KG1 (cell line): ENCODE results near the gene BAZ1B.
"Not testable (repeated sequence)": the region's sequence is repeated elsewhere in the genome, so short reads cannot be mapped to it uniquely, and the experiment has no call there.

Source experiments
- DNase-seq: peaks from one replicate; lab custom pipeline; 2025; lab: John Stamatoyannopoulos, UW

The BAZ1B gene

DNA sequence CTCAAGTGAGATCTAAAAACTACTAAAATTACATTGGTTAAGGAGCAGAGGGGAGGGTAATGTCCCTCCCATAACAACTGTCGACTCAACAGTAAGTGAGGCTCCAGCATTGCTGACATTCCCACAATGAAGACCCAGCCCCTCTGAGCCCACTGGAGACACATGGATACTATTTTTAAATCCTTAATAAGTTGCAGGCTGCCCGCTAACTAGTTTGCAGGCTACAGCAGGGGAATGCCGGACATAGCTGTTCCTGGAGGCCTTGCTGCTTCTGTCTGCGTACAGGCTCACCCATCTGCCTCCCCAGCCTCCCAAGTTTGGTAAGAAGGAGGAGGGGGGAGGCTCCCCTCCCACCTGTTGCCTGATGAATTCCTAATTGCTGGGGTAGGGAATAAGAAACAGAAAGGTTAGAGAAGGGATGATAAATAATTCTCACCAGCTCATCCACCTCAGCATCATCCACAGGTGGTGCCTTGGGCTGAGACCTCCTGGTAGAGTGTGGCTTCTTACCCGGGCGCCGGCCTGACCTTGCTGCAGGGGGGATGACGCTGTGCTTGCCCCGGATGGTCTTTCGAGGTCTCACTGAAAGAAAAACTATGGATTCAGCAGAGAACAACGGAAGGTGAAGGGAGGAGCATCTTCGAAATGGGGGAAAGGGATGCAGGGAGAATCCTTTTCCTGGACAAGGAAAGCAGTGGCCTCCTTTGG is 78.4 kb downstream of the BAZ1B start:
- no peak for DNase-seq

DNA sequence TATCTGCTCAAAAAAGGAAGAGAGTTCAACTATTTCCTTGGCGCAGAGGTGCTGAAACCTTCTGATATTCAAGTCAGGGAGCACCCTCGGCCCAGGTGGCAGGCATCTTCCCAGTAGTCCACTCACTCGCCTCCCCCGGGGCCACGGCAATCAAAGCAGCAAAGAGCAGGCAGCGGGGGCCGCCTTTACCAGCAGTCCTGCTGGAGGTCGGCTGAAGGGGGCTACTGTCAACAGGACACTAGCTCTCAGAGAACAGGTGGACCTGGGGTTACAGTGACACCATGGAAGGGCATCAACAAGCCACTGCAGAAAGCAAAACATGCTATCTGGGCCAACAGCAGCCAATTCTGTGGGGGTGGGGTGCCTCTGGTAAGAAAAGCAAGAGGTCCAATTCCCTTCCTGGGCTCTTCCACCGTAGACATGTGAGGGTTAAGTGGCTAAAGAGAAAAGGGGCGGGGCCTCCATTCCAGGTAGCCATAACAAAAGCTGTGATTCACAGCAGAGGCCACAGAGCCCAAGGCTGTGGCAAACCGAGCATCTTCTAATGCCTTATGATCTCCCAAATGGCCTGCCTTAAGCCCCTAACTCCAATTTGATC is 79.1 kb downstream of the BAZ1B start:
- no peak for DNase-seq

DNA sequence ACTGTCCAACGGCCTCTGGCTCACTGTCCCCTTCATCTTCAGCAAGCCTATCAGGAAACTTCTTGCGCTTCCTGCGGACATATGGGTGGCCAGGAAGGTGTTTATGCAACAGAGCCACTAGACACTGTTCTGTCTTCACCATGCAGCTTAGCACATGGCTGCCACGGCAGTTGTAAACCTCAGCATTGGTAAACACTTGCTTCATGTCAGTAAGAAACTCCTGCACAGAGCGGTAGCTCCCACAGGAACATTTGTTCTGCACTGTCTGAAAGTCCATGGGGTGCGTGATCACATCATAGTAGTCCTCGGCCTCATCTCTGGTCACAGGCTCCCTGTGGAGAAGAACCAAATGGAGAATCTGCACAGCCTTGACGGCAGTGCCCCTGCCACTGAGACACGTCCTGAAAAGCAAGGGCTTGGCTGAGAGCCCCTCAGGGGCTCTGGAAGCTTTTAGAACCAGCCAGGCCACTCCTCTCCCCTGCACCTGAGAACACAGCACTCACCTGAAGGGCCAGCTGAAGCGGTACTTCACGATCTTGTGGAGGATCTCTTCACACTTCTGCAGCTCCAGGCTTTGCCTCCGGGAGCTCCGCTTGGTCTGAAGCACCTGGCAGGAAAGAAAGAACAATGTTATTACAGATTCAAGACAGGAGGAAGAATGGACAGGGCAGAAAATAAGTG is 79.7 kb downstream of the BAZ1B start:
- no peak for DNase-seq

DNA sequence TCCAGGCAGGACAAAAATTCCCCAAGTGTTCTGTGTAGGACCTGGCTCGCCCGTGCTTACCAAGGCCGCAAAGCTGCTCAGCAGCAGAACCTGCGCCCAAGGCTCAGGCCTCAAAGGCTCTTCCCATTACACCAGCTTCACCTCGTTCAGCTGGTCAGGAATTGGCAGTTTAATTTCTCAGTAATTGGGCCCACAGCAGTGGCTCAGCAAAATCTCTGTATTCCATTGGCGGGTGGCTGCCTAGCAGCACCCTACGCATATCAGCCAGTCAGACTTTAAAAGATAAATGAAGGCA is 82.7 kb downstream of the BAZ1B start:
- no peak for DNase-seq

DNA sequence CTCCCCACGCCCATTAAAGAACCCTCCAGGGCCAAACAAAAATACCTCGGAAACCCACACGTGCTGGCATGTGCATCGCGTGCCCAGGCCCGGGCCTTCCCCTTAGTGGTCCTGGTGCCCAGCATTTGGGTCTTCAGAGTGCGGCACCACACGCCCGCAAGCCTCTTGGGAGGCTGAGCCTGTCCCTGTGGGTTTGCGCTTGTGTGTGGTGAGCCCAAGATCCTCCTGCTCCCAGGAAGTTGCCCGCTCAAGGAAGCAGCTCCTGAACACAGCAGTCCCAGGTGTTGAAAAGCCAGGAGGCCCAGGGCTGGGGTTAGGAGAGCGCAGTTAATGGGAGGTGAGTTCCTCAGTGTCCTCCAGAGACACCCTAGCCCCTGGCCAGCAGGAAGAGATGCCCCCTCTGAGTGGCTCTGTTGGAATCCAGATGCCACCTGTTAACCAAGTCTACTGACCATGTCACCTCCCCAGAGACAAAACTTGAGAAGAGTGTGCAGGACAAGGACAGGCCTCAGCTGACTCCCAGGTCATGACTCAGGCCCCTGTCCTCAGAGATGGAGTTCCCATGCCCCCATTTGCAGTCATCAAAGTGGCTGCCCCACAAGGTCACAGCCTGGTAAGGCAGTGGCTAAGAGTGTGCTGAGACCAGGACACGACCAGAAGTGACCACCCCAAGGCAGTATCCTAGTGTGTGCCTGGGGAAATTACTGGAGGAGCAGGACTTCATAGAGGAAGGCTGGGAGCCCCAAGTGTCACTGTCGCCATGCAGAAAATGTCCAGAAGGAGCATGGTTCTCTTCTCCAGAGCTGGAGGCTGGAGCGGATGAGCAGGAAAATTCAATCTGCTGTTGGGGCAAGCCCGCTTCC is 83.3 kb downstream of the BAZ1B start:
- no peak for DNase-seq

DNA sequence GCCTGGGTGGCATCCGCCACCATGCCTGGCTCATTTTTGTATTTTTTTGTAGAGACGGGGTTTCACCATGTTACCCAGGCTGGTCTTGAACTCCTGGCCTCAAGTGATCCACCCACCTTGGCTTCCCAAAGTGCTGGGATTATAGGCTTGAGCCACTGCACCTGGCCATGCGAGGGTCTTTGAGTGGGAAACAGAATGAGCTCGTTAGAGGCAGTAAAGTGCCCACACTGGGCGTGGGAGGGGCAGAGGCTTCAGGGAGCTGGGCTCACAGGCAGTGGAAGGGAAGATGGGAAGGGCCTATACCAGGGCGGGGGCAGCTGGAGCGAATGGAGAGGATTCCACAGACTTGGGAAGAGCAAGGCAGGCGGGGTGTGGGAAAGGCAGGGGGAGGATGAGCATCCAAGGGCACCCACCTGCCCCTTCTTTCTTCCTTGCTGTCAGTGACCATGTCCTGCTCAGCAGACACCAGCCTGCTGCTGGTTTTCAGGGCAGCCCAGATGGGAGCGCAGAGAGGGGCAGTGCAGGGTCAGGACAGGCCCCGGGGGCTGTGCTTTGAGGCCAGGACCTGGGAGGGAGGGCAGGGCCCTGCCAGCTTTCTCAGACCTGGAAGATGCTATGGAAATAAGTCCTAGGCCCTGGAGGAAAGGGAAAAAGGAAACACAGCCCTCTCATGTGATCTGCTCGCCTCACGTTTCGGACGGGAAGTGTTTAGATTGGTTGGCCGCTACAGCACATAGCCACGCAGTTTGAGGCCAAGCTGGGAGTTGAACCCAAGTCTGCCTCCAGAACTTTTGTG is 84.3 kb downstream of the BAZ1B start:
- DNase-seq = no peak

DNA sequence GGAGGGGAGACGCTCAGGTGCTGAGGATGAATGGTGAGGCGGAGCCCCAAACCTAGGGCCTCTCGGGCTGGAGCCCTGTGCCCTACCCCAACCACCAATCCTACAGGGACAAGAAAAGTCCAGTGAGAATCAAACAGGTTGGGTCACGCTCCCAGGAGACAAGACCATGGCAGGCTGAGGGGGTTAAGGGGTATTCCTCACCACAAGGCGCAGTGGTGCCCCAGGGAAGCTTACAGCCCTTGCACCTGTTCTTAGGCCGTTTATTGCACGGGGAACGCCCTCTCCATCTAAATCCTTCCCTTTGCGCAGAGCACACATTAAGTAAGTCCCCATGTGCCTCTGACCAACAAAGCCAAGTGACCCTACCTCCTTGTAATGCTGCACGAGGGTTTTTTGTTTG is 85.0 kb downstream of the BAZ1B start:
- DNase-seq = no peak

DNA sequence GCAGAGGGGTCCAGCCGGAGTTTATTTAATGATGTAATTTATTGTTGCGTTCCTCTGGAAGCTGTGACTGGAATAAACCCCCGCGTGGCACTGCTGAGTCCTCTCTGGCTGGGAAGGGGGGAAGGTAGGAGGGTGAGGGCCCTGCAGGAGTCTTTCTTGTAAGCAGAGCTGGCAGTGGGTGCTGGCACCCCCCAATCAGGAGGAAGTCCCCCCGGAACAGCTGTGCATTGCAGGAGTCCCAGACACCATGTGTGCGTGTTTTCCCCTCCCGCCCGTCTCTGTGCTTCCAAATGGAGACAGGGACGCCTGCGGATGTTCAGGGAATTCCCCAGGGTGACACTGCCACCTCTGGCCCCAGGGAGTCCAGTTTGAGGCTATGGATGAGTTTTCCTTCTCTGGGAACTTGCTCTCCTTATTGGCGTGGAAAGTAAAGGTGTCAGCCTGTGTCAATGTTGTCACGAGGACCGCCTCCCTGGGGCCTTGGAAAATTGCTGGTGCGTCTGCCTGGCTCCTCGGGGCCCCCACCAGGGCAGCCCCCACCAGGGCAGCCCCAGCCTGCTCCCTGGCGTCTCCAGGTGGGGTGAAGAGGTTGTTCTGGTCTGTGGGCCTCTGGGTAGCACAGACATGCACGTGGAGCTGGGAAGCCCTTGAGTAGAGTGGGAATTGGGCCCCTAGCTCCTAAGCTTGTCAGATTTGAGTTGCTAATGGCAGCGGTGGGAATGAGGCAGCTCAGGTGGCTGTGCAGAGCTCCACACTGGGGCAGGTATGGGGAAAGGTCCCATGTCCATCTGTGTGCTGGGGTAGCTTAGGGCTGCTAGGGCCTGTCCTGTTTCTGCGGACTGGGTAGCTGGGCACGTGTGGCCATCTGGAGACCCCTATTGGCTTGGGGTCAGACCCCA is 85.8 kb downstream of the BAZ1B start:
- no peak for DNase-seq

DNA sequence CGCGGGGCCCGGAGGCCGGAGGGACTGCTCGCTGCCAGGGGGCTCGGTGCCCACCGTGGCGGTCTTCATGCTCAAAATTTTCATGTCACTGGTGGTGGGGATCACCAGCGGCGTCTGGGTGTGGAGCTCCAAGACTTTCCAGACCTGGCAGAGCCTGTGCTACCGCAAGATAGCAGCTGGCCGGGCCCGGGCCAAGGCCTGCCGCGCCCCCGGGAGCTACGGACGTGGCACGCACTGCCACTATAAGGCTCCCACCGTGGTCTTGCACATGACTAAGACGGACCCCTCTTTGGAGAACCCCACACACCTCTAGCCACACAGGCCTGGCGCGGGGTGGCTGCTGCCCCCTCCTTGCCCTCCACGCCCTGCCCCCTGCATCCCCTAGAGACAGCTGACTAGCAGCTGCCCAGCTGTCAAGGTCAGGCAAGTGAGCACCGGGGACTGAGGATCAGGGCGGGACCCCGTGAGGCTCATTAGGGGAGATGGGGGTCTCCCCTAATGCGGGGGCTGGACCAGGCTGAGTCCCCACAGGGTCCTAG is 86.6 kb downstream of the BAZ1B start:
- DNase-seq = no peak

DNA sequence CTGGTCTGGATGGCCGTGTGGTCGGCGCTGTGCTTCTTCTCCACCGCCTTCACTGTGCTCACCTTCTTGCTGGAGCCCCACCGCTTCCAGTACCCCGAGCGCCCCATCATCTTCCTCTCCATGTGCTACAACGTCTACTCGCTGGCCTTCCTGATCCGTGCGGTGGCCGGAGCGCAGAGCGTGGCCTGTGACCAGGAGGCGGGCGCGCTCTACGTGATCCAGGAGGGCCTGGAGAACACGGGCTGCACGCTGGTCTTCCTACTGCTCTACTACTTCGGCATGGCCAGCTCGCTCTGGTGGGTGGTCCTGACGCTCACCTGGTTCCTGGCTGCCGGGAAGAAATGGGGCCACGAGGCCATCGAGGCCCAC is 87.4 kb downstream of the BAZ1B start:
- no peak for DNase-seq

DNA sequence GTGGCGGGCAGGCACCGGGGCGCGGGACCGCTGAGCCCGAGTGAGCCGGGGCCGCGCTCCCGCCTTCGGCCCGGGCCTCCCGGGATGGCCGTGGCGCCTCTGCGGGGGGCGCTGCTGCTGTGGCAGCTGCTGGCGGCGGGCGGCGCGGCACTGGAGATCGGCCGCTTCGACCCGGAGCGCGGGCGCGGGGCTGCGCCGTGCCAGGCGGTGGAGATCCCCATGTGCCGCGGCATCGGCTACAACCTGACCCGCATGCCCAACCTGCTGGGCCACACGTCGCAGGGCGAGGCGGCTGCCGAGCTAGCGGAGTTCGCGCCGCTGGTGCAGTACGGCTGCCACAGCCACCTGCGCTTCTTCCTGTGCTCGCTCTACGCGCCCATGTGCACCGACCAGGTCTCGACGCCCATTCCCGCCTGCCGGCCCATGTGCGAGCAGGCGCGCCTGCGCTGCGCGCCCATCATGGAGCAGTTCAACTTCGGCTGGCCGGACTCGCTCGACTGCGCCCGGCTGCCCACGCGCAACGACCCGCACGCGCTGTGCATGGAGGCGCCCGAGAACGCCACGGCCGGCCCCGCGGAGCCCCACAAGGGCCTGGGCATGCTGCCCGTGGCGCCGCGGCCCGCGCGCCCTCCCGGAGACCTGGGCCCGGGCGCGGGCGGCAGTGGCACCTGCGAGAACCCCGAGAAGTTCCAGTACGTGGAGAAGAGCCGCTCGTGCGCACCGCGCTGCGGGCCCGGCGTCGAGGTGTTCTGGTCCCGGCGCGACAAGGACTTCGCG is 88.0 kb downstream of the BAZ1B start:
- no peak for DNase-seq

DNA sequence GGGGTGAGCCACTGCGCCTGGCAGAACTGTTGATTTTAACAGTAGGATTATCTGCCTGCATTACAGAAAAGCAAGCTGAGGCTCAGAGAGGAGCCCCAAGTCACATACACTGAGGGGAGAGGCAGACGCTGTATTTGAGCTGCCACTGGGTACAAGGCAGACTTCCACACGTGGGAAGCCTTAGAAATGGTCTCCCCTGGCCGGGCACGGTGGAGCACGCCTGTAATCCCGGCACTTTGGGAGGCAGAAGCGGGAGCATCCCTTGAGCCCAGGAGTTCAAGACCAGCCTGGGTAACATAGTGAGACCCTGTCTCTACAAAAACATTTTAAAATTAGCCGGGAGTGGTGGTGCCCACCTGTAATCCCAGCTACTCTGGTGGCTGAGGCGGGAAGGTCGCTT is 89.4 kb downstream of the BAZ1B start:
- DNase-seq = no peak

DNA sequence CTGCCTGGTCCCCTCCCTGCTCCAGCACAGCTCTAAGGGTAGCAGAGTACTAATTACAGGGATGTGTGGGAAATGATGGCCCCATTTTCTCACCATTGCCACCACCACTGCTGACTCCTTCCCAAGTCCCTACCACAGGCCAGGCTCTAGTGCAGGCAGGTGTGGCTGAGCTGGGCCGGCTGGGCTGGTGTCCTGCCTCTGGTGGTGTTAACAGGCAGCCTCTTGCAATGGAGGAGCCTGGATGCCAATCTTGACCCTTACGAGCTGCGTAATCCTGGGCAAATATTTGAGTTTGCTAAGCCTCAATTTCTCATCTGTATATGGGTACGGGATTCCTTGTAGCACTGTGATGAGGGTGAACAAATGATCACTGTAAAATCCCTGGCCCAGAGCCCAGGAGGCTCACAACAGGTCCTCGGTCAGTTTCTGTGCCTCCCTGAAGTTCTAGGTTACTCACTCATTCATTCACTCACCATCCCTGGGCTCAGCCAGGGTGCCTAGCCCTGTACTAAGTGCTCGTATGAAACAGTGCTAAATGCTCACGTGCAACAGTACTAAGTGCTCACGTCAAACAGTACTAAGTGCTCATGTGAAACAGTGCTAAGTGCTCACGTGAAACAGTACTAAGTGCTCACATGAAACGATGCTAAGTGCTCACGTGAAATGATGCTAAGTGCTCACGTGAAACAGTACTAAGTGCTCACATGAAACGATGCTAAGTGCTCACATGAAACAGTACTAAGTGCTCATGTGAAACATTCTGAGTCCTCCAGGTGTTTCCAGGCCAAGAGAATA is 90.9 kb downstream of the BAZ1B start:
- DNase-seq = no peak

DNA sequence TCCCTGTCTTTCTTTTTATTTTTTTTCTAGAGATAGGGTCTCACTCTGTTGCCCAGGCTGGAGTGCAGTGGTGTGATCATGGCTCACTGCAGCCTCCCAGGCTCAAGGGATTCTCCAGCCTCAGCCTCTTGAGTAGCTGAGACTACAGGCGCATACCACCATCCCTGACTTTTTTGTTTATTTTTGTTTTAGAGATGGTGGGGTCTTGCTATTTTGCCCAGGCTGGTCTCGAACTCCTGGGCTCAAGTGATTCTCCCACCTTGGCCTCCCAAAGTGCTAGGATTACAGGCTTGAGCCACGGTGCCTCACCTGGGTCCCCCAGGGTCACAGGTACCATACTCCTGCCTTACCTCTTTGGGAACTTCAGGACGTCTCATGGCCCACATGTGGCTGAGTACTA is 91.6 kb downstream of the BAZ1B start:
- DNase-seq = not testable (repeated sequence)

DNA sequence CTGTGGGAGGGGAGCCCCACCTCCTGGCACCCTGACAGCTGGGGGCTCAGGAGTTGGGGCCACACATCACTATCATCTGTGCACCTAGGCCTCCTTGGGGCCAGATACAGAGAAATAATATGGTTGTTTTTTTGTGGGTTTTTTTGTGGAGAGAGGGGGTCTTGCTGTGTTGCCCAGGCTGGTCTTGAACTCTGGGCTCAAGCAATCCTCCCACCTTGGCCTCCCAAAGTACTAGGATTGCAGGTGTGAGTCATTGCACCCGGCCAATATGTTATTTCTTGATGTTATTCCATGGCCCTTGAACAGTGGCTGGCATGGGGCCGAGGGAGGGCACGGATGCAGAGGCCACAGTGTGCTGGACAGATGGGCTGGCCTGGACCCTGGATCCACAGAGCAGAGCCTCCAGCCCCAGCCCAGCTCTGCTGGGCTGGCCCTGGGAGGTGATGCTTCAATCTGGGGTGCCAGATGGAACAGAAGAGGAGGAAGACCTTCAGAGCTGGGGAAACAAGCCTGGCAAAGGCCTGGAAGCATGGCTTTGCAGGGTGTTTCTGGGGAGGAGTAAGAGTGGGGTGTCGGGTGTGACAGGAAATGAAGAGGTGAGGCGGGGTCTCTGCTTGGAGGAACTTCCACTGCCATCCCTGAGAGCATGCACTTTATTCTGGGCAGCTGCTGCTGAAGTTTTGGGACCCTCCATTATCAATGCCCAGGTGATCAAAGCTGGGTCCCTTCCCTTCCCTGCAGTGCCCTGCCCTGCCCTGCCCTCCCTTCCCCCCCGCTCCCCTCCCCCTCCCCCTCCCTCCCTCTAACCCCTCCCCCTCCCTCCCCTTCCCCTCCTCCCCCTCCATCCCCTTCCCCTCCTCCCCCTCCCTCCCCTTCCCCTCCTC is 92.2 kb downstream of the BAZ1B start:
- DNase-seq = no peak

DNA sequence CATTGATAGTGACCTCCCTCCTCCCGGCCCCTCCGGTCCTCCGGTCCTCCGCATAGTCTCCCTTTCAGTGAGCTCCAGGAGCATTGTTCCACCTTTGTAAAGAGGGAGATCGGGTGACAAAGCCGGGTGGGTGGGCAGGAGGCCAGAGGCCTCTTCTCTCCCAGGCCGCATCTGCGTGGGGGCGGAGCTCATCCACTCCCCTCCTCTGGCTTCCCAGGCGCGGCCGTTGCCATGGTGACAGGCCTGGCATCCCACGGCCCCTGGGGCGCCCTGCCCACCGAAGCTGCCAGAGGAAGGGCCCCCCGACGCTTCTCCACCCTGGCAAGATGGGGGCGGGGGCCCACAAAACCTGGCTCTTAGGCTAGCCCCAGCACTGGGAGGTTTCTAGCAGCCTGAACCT is 92.9 kb downstream of the BAZ1B start:
- DNase-seq = no peak

DNA sequence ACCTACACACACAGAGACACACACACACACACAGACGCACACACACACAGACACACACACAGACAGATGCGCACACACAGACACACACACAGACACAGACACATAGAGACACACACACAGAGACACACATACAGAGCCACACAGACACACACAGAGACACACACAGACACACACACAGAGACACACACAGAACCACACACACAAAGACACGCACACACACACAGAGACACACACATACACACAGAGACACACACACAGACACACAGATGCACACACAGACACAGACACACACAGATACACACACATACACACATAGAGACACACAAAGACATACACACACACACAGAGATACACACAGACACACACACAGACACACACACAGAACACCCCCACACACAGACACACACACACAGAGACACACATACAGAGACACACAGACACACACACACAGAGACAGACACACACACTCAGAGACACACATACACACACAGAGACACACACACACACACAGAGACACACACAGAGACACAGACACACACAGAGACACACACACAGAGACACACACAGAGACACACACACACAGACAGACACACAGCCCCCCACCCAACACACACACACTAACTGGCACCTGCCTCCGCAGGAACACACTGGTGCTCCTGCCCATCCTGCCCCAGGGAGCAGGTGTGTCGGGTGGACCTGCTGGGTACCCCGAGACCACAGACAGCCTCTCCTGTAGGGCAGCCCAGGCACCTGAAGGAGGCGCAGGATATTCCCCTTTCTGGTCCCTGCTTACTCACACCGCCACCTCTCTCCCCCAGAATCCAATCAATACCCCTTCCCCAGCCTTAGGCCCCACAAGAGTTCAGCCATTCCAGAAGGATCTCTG is 93.9 kb downstream of the BAZ1B start:
- DNase-seq = no peak
